Tibial artery (tissue), 4 donors: ENCODE measurements around the gene TIMMDC1.

Source experiments
- DNase-seq, 2 donors: peaks; one replicate each; pipeline ENCODE4 v3.0.0-alpha.2; 2019
- H3K27ac ChIP-seq, 2 donors: fragments of 200-600 bp; sonication (generic) in 1 of 2; 1 replicate in 1 of 2; 2 replicates in 1 of 2; pipeline ENCODE4 v1.5.1; 2018 to 2019; ENCODE audit warnings: mild to moderate bottlenecking in 1 of 2
- H3K27me3 ChIP-seq, 2 donors: fragments of 200-600 bp; sonication (generic) in 1 of 2; one replicate each; pipeline versions ENCODE4 v1.5.1 to v1.6.0; 2016 to 2019
- H3K36me3 ChIP-seq, 3 donors: fragments of 200-600 bp; sonication (generic) in 2 of 3; one replicate each; pipeline ENCODE4 v1.5.1; 2016 to 2019; ENCODE audit warnings: mild to moderate bottlenecking in 2 of 3
- H3K4me1 ChIP-seq, 4 donors: fragments of 200-600 bp; sonication (generic) in 2 of 4; 1 replicate in 3 of 4; 2 replicates in 1 of 4; pipeline ENCODE4 v1.5.1; 2016 to 2019
- H3K4me3 ChIP-seq, 2 donors: fragments of 200-600 bp; sonication (generic) in 1 of 2; 1 replicate in 1 of 2; 2 replicates in 1 of 2; pipeline ENCODE4 v1.5.1; 2018 to 2019; ENCODE audit warnings: mild to moderate bottlenecking in 2 of 2
- H3K9me3 ChIP-seq, 3 donors: fragments of 200-600 bp; sonication (generic) in 1 of 3; one replicate each; pipeline ENCODE4 v1.5.1; 2016 to 2019
- intact Hi-C: fragments of 100-400 bp; cut with DNase I; formaldehyde crosslinking; loops from one replicate; pipeline ENCODE4 v1.15.0; 2023; ENCODE audit warnings: low total_unique reads
- TF ChIP-seq, protein P1 (sequence below), 2 experiments: fragments of 200-600 bp in 1 of 2; fragments of 450-650 bp in 1 of 2; IDR thresholded peaks; one replicate each; pipeline ENCODE4 v1.5.1; 2017 to 2019; ENCODE audit warnings: antibody characterized with exemption in 2 of 2, mild to moderate bottlenecking in 1 of 2, moderate library complexity in 1 of 2

The TIMMDC1 gene

DNA sequence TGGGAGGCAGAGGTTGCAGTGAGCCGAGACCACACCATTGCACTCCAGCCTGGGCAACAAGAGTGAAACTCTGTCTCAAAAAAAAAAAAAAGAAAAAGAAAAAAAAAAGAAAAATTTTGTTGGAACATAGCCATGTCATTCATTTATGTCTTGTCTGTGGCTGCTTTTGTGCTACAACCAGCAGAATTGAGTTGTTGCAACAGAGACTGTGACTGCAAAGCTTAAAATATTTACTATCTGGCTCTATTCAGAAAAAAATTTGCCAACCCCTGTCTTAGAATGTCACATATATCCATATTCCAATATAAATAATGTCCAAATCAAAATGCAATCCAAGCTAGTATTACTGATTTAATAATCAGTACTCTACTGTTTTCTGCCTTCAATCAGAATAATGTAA, 35.9 kb downstream of the TIMMDC1 start:
- intact Hi-C loops: no loop called here
- Histone ChIP-seq H3K9me3 (no peaks in the 10 kb centered on the region), H3K27me3 (no peaks in the 10 kb centered on the region), H3K4me1 (no peaks in the 10 kb centered on the region), H3K4me3 (no peak overlapping the region), H3K27ac (no peak overlapping the region), H3K36me3 (no peaks in the 10 kb centered on the region)
- no peak for DNase-seq
- TF ChIP-seq, protein P1, sequence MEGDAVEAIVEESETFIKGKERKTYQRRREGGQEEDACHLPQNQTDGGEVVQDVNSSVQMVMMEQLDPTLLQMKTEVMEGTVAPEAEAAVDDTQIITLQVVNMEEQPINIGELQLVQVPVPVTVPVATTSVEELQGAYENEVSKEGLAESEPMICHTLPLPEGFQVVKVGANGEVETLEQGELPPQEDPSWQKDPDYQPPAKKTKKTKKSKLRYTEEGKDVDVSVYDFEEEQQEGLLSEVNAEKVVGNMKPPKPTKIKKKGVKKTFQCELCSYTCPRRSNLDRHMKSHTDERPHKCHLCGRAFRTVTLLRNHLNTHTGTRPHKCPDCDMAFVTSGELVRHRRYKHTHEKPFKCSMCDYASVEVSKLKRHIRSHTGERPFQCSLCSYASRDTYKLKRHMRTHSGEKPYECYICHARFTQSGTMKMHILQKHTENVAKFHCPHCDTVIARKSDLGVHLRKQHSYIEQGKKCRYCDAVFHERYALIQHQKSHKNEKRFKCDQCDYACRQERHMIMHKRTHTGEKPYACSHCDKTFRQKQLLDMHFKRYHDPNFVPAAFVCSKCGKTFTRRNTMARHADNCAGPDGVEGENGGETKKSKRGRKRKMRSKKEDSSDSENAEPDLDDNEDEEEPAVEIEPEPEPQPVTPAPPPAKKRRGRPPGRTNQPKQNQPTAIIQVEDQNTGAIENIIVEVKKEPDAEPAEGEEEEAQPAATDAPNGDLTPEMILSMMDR (IDR thresholded peaks at IDR 0.05): no peak

- Histone ChIP-seq H3K27ac (no peak overlapping the region), H3K9me3 (no peaks in the 10 kb centered on the region), H3K4me1 (no peaks in the 10 kb centered on the region), H3K36me3 (no peaks in the 10 kb centered on the region), H3K4me3 (no peak overlapping the region), H3K27me3 (no peaks in the 10 kb centered on the region)
- DNase-seq: no peak
- TF ChIP-seq, protein P1 (IDR thresholded peaks at IDR 0.05): no peak
- intact Hi-C loops: no loop called here
Observed at GRCh38 chr3:119536757-119537156, 38.4 kb downstream of the TIMMDC1 start.

DNA sequence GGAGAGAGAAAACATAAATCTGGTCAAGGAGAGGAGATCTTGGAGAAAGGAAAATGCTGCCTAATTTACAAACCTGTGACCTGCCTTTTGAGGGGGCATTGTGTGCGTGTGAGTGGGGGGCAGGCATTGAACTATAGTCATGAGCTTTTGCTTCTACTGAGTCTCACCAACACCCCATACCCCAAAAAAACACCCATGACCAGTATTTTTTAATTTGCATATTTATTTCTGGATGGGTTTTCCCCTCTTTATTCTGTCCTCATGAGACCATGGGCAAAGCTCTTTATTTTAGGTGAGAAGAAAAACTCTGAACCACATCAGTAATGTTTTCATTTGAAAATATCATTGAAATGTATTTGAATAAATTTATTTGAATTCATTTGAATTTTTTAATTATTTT, 40.4 kb downstream of the TIMMDC1 start:
- Histone ChIP-seq H3K9me3 (no peaks in the 10 kb centered on the region), H3K36me3 (no peaks in the 10 kb centered on the region), H3K27me3 (no peaks in the 10 kb centered on the region), H3K4me1 (no peaks in the 10 kb centered on the region), H3K27ac (no peak overlapping the region), H3K4me3 (no peak overlapping the region)
- TF ChIP-seq, protein P1 (IDR thresholded peaks at IDR 0.05): no peak
- DNase-seq: no peak
- intact Hi-C loops: no loop called here

DNA sequence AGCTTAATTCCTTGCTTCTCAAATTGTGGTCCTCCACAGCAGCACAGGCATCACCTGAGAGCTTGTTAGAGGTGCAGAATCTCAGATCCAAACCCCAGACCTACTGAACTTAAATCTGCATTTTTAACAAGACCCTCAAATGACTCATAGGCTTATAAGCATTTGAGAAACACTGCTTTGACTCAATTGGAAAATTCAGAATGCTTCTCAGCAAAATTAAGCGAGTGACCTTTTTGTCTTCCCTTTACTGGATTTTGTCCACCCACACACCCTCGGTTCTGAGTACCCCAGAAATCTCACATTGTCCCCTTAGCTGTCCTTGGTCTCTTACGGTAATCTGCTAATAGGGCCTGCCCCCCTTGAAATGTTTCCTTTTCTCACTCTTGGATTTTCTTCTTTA, 43.2 kb downstream of the TIMMDC1 start:
- Histone ChIP-seq H3K27me3 (no peaks in the 10 kb centered on the region), H3K27ac (no peak overlapping the region), H3K4me3 (no peak overlapping the region), H3K9me3 (no peaks in the 10 kb centered on the region), H3K4me1 (no peaks in the 10 kb centered on the region), H3K36me3 (no peaks in the 10 kb centered on the region)
- no peak for DNase-seq
- TF ChIP-seq, protein P1 (IDR thresholded peaks at IDR 0.05): no peak
- intact Hi-C loops: no loop called here

DNA sequence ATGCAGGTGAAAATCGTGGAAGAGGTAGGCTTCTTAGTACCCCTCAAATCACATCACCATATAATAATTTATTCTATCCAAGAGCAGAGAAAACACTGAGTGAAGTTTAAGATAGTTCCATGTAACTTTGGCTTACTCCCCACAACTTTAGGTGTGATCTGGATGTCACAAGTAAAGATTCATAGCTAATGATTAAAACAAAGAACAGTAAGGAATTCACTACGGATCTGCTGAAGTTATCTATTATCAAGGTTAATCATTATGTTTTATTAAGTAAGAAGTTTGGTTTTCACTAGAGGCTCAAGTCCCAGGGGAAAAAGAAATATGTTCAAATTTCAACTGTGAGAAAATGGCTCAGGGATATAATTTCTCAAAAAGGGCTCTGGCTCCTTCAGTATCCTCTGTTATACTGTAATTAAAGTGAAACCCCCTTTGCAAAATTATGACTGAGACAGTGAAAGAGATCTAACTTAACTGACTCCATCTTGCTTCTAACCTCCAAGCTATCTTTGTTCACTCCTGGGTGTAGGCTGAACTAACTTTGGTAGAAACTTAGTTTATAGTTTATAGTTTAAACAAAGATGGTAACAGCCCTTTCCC, 43.9 kb downstream of the TIMMDC1 start:
- Histone ChIP-seq H3K36me3 (no peaks in the 10 kb centered on the region), H3K4me3 (no peak overlapping the region), H3K27ac (no peak overlapping the region), H3K9me3 (no peaks in the 10 kb centered on the region), H3K4me1 (no peaks in the 10 kb centered on the region), H3K27me3 (no peaks in the 10 kb centered on the region)
- intact Hi-C loops: no loop called here
- no peak for DNase-seq
- TF ChIP-seq, protein P1 (IDR thresholded peaks at IDR 0.05): no peak

GRCh38 chr3:119543147-119543546, 44.8 kb downstream of the TIMMDC1 start:
- Histone ChIP-seq H3K27me3 (no peaks in the 10 kb centered on the region), H3K27ac (no peak overlapping the region), H3K9me3 (no peaks in the 10 kb centered on the region), H3K36me3 (no peaks in the 10 kb centered on the region), H3K4me1 (no peaks in the 10 kb centered on the region), H3K4me3 (no peak overlapping the region)
- TF ChIP-seq, protein P1 (IDR thresholded peaks at IDR 0.05): no peak
- intact Hi-C loops: no loop called here
- no peak for DNase-seq
